ENCODE results near the gene STX10. TPM values are rescaled to one million over a fixed set of nuclear protein-coding genes. Genes with fewer than 3 reads are reported as not detected.
A peak's percentile ranks its signal among the peaks of the same experiment; 100 is the strongest.

The STX10 gene
- total and polyA plus RNA-seq, 9 of the 15 experiments (the other 6 are each of a cell fraction or from before 2014, with no cell fraction given): 0.51 to 66.3 (median 31.0) TPM

DNA sequence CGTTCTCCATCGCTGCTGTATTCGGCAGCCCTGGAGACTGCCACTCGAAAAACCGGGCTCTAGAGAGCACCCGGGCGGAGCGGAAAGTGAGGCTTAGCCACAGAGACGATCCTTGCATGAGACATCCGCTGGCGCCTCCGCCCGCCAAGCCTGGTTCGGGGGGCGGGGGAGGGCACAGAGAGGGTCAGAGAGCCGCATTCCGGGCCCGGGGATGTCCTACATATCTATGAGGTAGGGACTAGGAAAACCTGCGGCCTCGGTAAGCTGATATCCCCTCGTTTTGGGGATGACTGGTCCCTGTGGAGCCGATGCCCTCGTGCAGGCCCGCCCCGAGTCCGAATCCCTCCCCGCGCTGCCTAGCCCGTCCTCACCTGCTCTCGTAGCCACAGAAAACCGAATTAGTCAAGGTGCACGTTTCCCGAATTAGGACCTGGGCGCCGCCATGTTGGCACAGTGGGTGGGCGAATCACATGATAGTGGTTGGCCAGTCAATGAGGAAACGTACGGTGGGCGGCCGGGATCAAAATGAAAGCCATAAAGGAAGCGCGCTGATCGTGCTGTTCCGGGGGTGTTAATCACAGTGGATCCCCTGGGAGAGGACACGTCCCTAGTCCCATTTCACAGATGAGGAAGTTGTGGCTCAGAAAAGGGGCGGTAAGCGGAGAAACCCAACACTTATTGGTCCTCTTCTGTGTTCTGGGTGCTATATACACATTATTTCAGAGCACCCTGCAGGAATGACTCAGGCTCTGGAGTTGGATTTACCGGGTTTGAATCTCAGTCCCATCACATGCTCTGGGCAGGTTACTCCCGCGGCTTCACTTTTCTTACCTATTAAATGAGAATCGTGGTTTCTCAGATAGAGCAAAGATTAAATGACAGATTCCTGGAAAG lies 33.6 kb downstream of the STX10 start, which contains the start of gene TRMT1:
TSS of gene TRMT1 (minus strand) at position 459 of the 894 bp plus-strand sequence. CDS start at position 118, 341 bp downstream.
- no peaks in the 10 kb centered on the region for H3K27me3 ChIP-seq (ENCODE audit: control insufficient read depth in 2 of 2, insufficient read depth in 2 of 2, low read length in 2 of 2)
- H3K27ac ChIP-seq (ENCODE audit: extremely low read depth, low read depth, low read length): peak within 1 kb of the TSS; percentile 77
- peaks cover 67% of the 10 kb centered on the region for H3K79me2 ChIP-seq (ENCODE audit: control insufficient read depth, insufficient read depth, low read length)
- intact Hi-C loops (cut with micrococcal nuclease): loop anchor here (2.0 kb wide), 1 partner anchor 14 kb away; the partner anchor contains the start of gene LYL1
- peak within 1 kb of the TSS; percentile 87 to 97 for H3K9ac ChIP-seq (ENCODE audit: insufficient read depth in 1 of 2, low read depth in 2 of 2, low read length in 2 of 2)
- no peaks in the 10 kb centered on the region for H3K9me3 ChIP-seq (replicated peaks; ENCODE audit: control insufficient read depth, insufficient read depth, low read depth, low read length)
- H2AFZ ChIP-seq (ENCODE audit: low read depth, low read length): peak within 1 kb of the TSS; percentile 64
- ATAC-seq: peak; percentile 74
- H3K9me1 ChIP-seq (ENCODE audit: control insufficient read depth, insufficient read depth, low read length): peaks cover 12% of the 10 kb centered on the region
- under 1% methylated on average over 50 of the region's 51 CpGs for WGBS (ENCODE audit: insufficient coverage, low coverage, missing lambda C conversion rate)
- H3K4me2 ChIP-seq (ENCODE audit: insufficient read depth, low read length): peak within 1 kb of the TSS; percentile 96
- peaks cover 24% of the 10 kb centered on the region for H4K20me1 ChIP-seq (replicated peaks; ENCODE audit: control insufficient read depth, insufficient read depth, low read length)
- DNase-seq (ENCODE audit: extremely low read depth in 1 of 4, low spot score in 3 of 4): peak; percentile 79 to 96 (median 88)
- H3K36me3 ChIP-seq (ENCODE audit: control insufficient read depth, insufficient read depth, low read length): peaks cover 60% of the 10 kb centered on the region
- H3K4me1 ChIP-seq (replicated peaks in 1 of 2; ENCODE audit: control insufficient read depth in 2 of 2, insufficient read depth in 2 of 2, low read length in 2 of 2): peaks cover 19 to 42% of the 10 kb centered on the region in 2 experiments; a peak in 4 of 5 replicates
- H3K4me3 ChIP-seq: peak within 1 kb of the TSS; percentile 90
- in situ Hi-C loops (cut with MboI): no loop called here
- FAIRE-seq: peak; percentile 97
- POLR2A ChIA-PET: interaction anchor here (0.7 to 4.9 kb wide), 4 partner anchors 10 to 47 kb away, joined by 3 to 31 read pairs (median 4); no protein-coding TSS in a partner anchor
- CTCF ChIA-PET (ENCODE audit: low intra/inter-chr PET ratio): interaction anchor here (0.7 to 1.2 kb wide), 2 partner anchors 13 to 162 kb away, joined by 3 read pairs; no protein-coding TSS in a partner anchor
- BruUV-seq (replicated peaks): TSS peak; percentile 82
- TF ChIP-seq LEF1 (IDR thresholded peaks at IDR 0.05) (peak; percentile 54; the same call in 1 of the 2 replicates), CBX5 (IDR thresholded peaks at IDR 0.05; ENCODE audit: borderline replicate concordance, low read depth) (0 out of 2 replicates have a peak, but pooled peaks have one; percentile 8), PHF20 (IDR thresholded peaks at IDR 0.05; ENCODE audit: partially characterized antibody) (peak; percentile 99), YY1 (IDR thresholded peaks at IDR 0.05; ENCODE audit: borderline replicate concordance in 1 of 3, control insufficient read depth in 1 of 3, extremely low read depth in 1 of 3, insufficient read depth in 3 of 3, insufficient read length in 1 of 3, insufficient replicate concordance in 2 of 3, low read depth in 1 of 3, low read length in 2 of 3) (peak; percentile 96 to 100 (median 99)), PHB2 (IDR thresholded peaks at IDR 0.05; ENCODE audit: low read depth) (no peak), POU5F1 (IDR thresholded peaks at IDR 0.05; ENCODE audit: borderline replicate concordance, low read depth, low read length, partially characterized antibody) (peak; percentile 94), POLR2G (IDR thresholded peaks at IDR 0.05; ENCODE audit: low read depth, low read length) (peak; percentile 76), SNRNP70 (optimal IDR thresholded peaks at IDR 0.05; ENCODE audit: low read depth, low read length) (no peak), ETV1 (tag; conservative IDR thresholded peaks at IDR 0.05; ENCODE audit: low read depth) (peak; percentile 81), ZNF79 (CRISPR knock-in tag; IDR thresholded peaks at IDR 0.05; ENCODE audit: low read depth) (no peak), BHLHE40 (IDR thresholded peaks at IDR 0.05; ENCODE audit: low read length) (peak; percentile 64), KAT7 (CRISPR knock-in tag; IDR thresholded peaks at IDR 0.05; ENCODE audit: borderline replicate concordance) (peak; percentile 27; the same call in 1 of the 2 replicates)
- TF ChIP-seq, protein P1, sequence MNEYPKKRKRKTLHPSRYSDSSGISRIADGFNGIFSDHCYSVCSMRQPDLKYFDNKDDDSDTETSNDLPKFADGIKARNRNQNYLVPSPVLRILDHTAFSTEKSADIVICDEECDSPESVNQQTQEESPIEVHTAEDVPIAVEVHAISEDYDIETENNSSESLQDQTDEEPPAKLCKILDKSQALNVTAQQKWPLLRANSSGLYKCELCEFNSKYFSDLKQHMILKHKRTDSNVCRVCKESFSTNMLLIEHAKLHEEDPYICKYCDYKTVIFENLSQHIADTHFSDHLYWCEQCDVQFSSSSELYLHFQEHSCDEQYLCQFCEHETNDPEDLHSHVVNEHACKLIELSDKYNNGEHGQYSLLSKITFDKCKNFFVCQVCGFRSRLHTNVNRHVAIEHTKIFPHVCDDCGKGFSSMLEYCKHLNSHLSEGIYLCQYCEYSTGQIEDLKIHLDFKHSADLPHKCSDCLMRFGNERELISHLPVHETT (CRISPR knock-in tag; conservative IDR thresholded peaks at IDR 0.05 in 1 of 2, IDR thresholded peaks at IDR 0.05 in 1 of 2): peak in 1 of 2 experiments; percentile 44; a peak in 1 of 4 replicates
- TF ChIP-seq, protein P2, sequence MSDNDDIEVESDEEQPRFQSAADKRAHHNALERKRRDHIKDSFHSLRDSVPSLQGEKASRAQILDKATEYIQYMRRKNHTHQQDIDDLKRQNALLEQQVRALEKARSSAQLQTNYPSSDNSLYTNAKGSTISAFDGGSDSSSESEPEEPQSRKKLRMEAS (CRISPR knock-in tag; IDR thresholded peaks at IDR 0.05): peak; percentile 99
- TF ChIP-seq, protein P3, sequence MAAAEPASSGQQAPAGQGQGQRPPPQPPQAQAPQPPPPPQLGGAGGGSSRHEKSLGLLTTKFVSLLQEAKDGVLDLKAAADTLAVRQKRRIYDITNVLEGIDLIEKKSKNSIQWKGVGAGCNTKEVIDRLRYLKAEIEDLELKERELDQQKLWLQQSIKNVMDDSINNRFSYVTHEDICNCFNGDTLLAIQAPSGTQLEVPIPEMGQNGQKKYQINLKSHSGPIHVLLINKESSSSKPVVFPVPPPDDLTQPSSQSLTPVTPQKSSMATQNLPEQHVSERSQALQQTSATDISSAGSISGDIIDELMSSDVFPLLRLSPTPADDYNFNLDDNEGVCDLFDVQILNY (CRISPR knock-in tag; IDR thresholded peaks at IDR 0.05): no peak

Data from K562 (cell line).